Femur (tissue), 1 donor: Measurements from ENCODE around the gene C22orf23.
"Not testable (repeated sequence)": the region's sequence is repeated elsewhere in the genome, so short reads cannot be mapped to it uniquely, and the experiment has no call there.

Source experiments
- DNase-seq: peaks from one replicate; pipeline ENCODE4 v3.0.0-alpha.2; 2017

C22orf23 gene

GRCh38 chr22:37953062-37953436 lies 352 bp downstream of the C22orf23 start:
- peak; percentile 39 for DNase-seq

GRCh38 chr22:37952629-37953028 lies 772 bp downstream of the C22orf23 start:
- not testable (repeated sequence) for DNase-seq

GRCh38 chr22:37951305-37951704 lies 2.1 kb downstream of the C22orf23 start:
- DNase-seq = no peak

GRCh38 chr22:37947142-37947795 lies 6.1 kb downstream of the C22orf23 start:
- not testable (repeated sequence) for DNase-seq

GRCh38 chr22:37944423-37944822 lies 9.0 kb downstream of the C22orf23 start:
- DNase-seq = not testable (repeated sequence)

DNA sequence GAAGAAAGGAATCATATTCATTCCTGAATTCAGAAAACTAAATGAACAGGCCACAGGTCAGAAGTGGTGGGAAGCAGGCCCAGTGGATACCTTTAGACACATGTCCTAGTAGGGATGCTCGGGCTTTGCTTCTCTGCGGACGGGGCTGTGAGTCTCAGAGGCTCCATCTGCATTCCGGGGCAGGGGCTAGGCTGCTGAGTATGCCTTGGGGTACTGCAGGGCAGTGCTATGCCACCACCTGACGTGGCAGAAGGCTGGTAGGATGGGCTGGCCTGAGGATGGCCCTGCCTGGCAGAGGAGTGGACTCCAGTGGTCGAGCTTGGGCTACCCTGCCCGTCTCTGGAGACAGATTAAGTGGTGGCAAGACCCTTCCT lies 9.6 kb downstream of the C22orf23 start:
- no peak for DNase-seq

DNA sequence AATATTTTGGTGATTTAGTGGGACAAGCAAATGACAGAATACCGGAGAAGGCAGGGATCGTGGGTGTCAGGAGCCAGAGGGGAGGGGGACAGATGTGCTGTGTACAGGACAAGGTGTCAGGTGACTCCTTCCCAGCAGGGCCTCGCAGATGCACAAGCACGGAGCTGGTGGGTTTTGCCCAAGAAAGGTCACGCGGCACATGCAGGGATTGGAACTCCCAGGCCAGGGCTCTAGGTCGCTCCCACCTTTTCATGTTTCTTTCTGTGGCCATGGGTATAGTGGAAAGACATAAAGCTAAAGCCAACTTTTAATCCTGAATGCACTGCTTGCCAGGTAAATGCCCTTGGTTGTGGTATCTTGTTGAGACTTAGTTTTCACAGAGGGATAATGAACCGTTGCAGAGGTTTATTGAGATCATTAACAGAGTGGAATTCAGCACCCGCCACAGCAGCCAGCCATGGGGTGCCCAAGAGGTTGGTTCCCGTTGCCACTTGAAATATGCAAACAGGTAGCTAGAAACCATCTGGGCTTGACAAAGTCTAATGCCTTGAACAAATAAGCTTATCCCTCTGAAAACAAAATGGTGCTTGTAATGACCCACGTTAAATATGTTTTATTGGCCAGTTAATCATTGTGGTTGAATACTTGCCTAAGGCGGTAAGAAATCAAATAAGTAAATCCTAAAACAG lies 10.1 kb downstream of the C22orf23 start:
- DNase-seq = no peak

DNA sequence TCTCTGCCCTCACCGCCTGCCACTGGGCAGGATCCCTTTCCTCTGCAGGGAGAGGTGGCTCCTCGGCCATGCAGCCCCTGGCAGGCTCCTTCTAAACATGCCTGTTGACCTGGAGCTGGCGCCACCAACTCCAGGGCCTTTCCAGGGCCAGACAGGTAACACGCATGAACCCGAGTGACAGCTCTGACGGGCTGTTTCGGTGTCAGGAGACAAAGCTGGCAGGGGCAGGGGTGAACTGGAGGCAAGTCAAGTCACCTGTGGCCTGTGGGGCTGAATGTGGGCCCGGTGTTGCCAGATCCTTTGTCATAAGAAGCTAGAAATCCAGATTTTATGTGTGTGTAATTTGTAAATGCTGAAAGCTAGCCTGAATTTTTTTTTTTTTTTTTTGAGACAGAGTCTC lies 11.3 kb downstream of the C22orf23 start:
- no peak for DNase-seq

GRCh38 chr22:37940698-37941376 lies 12.6 kb downstream of the C22orf23 start:
- no peak for DNase-seq

GRCh38 chr22:37933711-37934376 lies 19.6 kb downstream of the C22orf23 start:
- peak; percentile 90 for DNase-seq

DNA sequence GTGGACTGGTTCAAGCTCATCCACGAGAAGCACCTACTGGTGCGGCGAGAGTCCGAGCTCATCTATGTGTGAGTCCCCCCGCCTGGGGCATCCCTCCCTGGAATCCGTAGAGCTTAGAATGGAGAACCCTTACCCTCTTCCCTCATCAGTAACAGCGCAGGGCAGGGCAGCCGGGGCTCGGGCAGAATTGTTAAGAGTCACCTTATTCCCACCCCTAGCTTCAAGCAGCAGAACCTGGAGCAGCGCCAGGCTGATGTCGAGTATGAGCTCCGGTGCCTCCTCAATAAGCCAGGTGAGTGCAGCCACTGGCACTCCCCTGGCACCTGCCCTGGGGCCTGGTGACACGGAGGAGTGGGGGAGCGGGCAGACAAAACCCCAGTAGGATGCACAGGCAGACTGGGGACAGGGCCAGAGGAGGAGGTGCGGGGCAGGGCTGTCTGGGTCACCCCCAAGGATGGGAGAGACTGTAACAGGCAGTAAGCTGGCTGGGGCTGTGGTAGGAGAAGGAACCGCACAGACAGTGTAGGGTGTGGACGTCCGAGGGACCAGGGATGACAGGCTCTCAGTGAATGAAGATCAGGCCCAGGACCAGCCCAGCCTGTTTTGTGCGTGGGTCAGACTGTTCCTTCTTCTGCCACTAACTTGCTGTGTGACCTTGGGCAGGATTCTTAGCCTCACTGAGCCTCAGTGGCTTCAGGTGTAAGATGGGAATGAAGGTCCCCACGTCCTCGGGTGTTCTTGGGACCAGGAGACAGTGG lies 20.4 kb downstream of the C22orf23 start:
- no peak for DNase-seq

GRCh38 chr22:37932401-37932800 lies 21.0 kb downstream of the C22orf23 start:
- no peak for DNase-seq

GRCh38 chr22:37931893-37932389 lies 21.5 kb downstream of the C22orf23 start:
- DNase-seq = no peak

- DNase-seq = no peak
These were observed 22.4 kb downstream of the C22orf23 start for GRCh38 chr22:37930952-37931440.

DNA sequence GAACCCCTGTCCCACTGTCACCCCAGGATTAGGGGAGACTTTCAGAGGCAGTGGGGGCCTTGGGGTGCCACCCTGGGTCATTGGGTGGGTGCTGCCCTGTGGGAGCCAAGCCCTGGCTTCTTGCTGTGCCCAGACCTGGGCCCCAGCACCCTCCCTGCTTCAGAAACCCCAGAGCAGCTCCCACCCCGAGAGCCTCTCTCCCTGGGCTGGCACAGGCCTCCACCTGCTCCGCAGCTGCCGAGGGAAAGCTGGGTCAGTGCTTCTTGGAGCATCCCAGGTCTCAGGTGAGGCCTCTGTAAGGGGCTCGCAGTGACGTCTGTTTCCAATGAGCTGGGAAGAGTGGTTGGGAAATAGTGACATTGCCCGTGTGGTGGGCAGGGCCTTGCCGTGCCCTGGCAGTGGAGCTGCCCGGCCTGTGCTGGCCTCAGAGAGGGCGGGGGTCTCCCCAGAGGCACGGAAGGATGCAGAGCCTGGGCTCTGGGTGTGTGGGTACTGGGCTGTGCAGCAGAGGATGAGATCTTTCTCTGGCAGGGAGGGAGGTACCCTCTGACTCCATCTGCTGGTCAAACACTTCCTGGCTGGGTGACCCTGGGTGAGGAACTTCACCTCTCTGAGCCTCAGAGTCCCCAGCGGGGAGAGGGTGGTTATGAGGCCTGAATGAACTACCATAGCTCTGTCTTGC lies 23.0 kb downstream of the C22orf23 start:
- no peak for DNase-seq

DNA sequence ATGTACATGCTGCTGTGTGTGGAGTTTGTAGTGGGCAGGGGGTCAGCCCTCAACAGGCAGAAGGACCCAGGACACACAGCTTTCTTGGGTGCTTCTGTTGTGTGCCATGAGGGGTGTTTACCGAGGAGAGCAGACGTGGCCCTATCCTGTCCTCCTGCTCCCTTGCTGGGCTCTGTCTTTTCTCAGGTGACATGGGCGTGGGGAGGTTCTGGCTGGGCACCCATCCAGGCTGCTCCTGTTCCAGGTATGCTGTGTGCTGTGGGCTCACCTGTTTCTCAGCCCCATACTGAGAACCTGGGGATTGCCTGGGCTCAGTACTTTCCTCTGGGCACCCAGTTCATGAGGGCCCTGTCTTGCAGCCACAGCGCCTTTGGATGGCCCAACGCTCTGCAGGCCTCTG lies 24.0 kb downstream of the C22orf23 start:
- no peak for DNase-seq

DNA sequence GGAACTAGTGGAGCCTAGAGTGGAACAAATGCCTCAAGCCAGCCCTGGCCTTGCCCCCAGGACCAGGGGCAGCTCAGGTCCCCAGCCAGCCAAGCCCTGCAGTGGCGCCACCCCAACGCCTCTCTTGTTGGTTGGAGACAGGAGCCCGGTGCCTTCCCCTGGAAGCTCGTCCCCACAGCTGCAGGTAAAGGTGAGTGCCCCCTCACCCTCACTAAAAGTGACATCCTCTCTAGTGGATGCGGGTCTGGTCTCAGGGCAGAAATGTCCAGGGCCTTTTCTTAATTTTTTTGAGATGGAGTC lies 25.8 kb downstream of the C22orf23 start:
- DNase-seq = no peak

- DNase-seq = no peak
These were observed 26.4 kb downstream of the C22orf23 start for GRCh38 chr22:37926771-37927636.

- no peak for DNase-seq
These were observed 27.0 kb downstream of the C22orf23 start for GRCh38 chr22:37926358-37926757.

DNA sequence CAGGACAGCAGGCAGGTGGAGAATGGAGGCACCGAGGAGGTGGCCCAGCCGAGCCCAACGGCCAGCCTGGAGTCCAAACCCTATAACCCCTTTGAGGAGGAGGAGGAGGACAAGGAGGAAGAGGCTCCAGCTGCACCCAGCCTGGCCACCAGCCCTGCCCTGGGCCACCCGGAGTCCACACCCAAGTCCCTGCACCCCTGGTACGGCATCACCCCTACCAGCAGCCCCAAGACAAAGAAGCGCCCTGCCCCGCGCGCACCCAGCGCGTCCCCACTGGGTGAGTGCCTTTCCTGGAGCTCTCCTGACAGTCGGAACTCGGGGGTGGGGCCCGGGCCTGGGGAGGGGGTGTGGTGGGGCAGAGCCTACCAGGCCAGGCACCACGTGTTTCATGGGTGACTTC lies 27.6 kb downstream of the C22orf23 start:
- no peak for DNase-seq

- no peak for DNase-seq
These were observed 28.1 kb downstream of the C22orf23 start for GRCh38 chr22:37925330-37925729.
